ENCODE data around the gene PTPN13. TPM values are rescaled to one million over a fixed set of nuclear protein-coding genes. Genes with fewer than 3 reads are reported as not detected.

PTPN13 gene
- total and polyA plus RNA-seq, 8 donors = 2.3 to 38.6 (median 5.4) TPM

- Histone ChIP-seq H3K36me3 (no peaks in the 10 kb centered on the region), H3K9me3 (no peaks in the 10 kb centered on the region), H3K4me1 (peaks cover 0 to under 1% (median 0%) of the 10 kb centered on the region in 4 donors), H3K27me3 (no peaks in the 10 kb centered on the region), H3K4me3 (no peak overlapping the region), H3K27ac (no peak overlapping the region)
- 56 to 76% (median 57%) methylated on average over 1 of the region's 1 CpG for WGBS, 5 donors
- no peak for DNase-seq
- intact Hi-C loops (cut with DNase I; ENCODE audit: low total_unique reads) = no loop called here
- TF ChIP-seq POLR2A (IDR thresholded peaks at IDR 0.05) (no peak), CTCF (IDR thresholded peaks at IDR 0.05) (no peak), EP300 (IDR thresholded peaks at IDR 0.05) (no peak), POLR2AphosphoS5 (IDR thresholded peaks at IDR 0.05) (no peak)
These were observed 247.2 kb downstream of the PTPN13 start for GRCh38 chr4:86841309-86841708.

- DNase-seq = no peak
- TF ChIP-seq EP300 (IDR thresholded peaks at IDR 0.05) (no peak), POLR2A (IDR thresholded peaks at IDR 0.05) (no peak), POLR2AphosphoS5 (IDR thresholded peaks at IDR 0.05) (no peak), CTCF (IDR thresholded peaks at IDR 0.05) (no peak)
- no peaks in the 10 kb centered on the region for H3K36me3 ChIP-seq
- WGBS, 5 donors = 68 to 79% (median 74%) methylated on average over 5 of the region's 5 CpGs
- intact Hi-C loops (cut with DNase I; ENCODE audit: low total_unique reads) = no loop called here
- no peak overlapping the region for H3K4me3 ChIP-seq
- H3K4me1 ChIP-seq = peaks cover 0 to 10% (median 0%) of the 10 kb centered on the region in 4 donors
- no peaks in the 10 kb centered on the region for H3K9me3 ChIP-seq
- no peak overlapping the region for H3K27ac ChIP-seq
- H3K27me3 ChIP-seq = no peaks in the 10 kb centered on the region
These were observed 251.5 kb downstream of the PTPN13 start for GRCh38 chr4:86845593-86845992.

- no peaks in the 10 kb centered on the region for H3K36me3 ChIP-seq
- H3K4me3 ChIP-seq = no peak overlapping the region
- intact Hi-C loops (cut with DNase I; ENCODE audit: low total_unique reads) = no loop called here
- no peaks in the 10 kb centered on the region for H3K27me3 ChIP-seq
- TF ChIP-seq EP300 (IDR thresholded peaks at IDR 0.05) (no peak), CTCF (IDR thresholded peaks at IDR 0.05) (no peak), POLR2A (IDR thresholded peaks at IDR 0.05) (no peak), POLR2AphosphoS5 (IDR thresholded peaks at IDR 0.05) (no peak)
- H3K9me3 ChIP-seq = no peaks in the 10 kb centered on the region
- H3K27ac ChIP-seq = no peak overlapping the region
- peaks cover 0 to 10% (median 0%) of the 10 kb centered on the region in 4 donors for H3K4me1 ChIP-seq
- DNase-seq = no peak
These were observed 252.8 kb downstream of the PTPN13 start for GRCh38 chr4:86846921-86847320.

GRCh38 chr4:86847571-86847970 lies 253.5 kb downstream of the PTPN13 start:
- 76 to 88% (median 86%) methylated on average over 4 of the region's 4 CpGs for WGBS, 5 donors
- Histone ChIP-seq H3K9me3 (no peaks in the 10 kb centered on the region), H3K4me1 (peaks cover 0 to 10% (median 0%) of the 10 kb centered on the region in 4 donors), H3K27me3 (no peaks in the 10 kb centered on the region), H3K27ac (no peak overlapping the region), H3K4me3 (no peak overlapping the region), H3K36me3 (no peaks in the 10 kb centered on the region)
- no peak for TF ChIP-seq CTCF (IDR thresholded peaks at IDR 0.05)
- no peak for TF ChIP-seq EP300 (IDR thresholded peaks at IDR 0.05)
- no peak for TF ChIP-seq POLR2AphosphoS5 (IDR thresholded peaks at IDR 0.05)
- TF ChIP-seq POLR2A (IDR thresholded peaks at IDR 0.05) = no peak
- no peak for DNase-seq
- intact Hi-C loops (cut with DNase I; ENCODE audit: low total_unique reads) = no loop called here
